ENCODE measurements around the gene IL27RA.
A peak's percentile ranks its signal among the peaks of the same experiment; 100 is the strongest.
"Not testable (repeated sequence)": the region's sequence is repeated elsewhere in the genome, so short reads cannot be mapped to it uniquely, and the experiment has no call there.

IL27RA gene

DNA sequence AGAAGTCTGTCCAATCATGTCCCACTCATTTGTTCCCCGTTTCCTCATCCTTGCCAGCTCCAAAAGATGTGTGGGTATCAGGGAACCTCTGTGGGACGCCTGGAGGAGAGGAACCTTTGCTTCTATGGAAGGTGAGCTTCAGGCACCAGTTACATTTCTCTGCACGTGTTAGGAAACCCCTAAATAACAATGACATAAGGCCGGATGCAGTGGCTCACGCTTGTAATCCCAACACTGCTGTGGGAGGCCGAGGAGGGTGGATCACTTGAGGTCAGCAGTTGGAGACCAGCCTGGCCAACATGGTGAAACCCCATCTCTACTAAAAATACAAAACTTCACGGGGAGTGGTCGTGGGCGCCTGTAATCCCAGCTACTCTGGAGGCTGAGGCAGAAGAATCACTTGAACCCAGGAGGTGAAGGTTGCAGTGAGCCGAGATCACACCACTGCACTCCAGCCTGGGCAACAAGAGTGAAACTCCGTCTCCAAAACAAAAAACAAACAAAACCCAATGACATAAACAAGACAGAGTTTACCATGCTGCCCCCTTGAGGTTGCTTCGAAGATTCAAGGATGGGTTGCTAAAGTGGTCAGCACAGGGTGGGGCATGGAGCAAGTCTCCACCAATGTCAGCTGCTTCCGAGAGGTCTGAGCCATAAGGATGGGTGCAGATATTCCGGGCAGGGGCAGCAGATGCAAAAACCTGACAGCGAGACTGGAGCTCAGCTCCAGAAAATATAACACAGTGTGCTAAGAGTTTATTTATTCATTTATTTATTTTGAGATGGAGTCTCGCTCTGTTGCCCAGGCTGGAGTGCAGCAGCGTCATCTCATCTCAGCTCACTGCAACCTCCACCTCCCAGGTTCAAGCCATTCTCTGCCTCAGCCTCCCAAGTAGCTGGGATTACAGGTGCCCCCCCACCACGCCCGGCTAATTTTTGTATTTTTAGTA is 11.4 kb downstream of the IL27RA start:
- not testable (repeated sequence) for H4K8ac ChIP-seq (ENCODE audit: low read depth, low read length); H3K23ac ChIP-seq (ENCODE audit: low read depth, low read length, poor library complexity); H3K4me3 ChIP-seq (ENCODE audit: low read length in 2 of 2); H3K79me1 ChIP-seq (ENCODE audit: low read depth, low read length); H3K9ac ChIP-seq (ENCODE audit: low read depth, low read length, poor library complexity); H3K27me3 ChIP-seq (ENCODE audit: control insufficient read depth in 3 of 3, insufficient read depth in 3 of 3, low read depth in 1 of 3, low read length in 3 of 3); H4K91ac ChIP-seq (ENCODE audit: low read depth, low read length, poor library complexity); H2AK5ac ChIP-seq (ENCODE audit: low read depth, low read length); H3K4me1 ChIP-seq (ENCODE audit: control insufficient read depth in 2 of 2, insufficient read depth in 1 of 2, low read depth in 1 of 2, low read length in 2 of 2); H3K4ac ChIP-seq (ENCODE audit: low read length); H2BK120ac ChIP-seq (ENCODE audit: low read depth, low read length); H2BK5ac ChIP-seq (ENCODE audit: low read length); H3K9me3 ChIP-seq (replicated peaks in 1 of 2; ENCODE audit: control insufficient read depth in 2 of 2, insufficient read depth in 1 of 2, low read depth in 1 of 2, low read length in 2 of 2); H3K14ac ChIP-seq (ENCODE audit: low read length); H3K27ac ChIP-seq (replicated peaks; ENCODE audit: low read length); H3K36me3 ChIP-seq (replicated peaks in 1 of 2; ENCODE audit: control insufficient read depth in 2 of 2, insufficient read depth in 2 of 2, low read length in 2 of 2); H3K4me2 ChIP-seq (ENCODE audit: insufficient read depth, low read length, poor library complexity, severe bottlenecking); H2BK12ac ChIP-seq (ENCODE audit: low read length); H2BK15ac ChIP-seq (ENCODE audit: low read length)
- peak overlapping the region; percentile 53 for H2AFZ ChIP-seq (ENCODE audit: low read length)
- no CpG with 5 or more reads among the region's 19 CpGs for WGBS, 2 donors (ENCODE audit: extremely low coverage in 2 of 2, insufficient read length in 2 of 2, insufficient replicate concordance in 1 of 2)
- peak; percentile 64 for DNase-seq (ENCODE audit: low spot score)
- H3K18ac ChIP-seq (ENCODE audit: low read length): peak overlapping the region; percentile 1

DNA sequence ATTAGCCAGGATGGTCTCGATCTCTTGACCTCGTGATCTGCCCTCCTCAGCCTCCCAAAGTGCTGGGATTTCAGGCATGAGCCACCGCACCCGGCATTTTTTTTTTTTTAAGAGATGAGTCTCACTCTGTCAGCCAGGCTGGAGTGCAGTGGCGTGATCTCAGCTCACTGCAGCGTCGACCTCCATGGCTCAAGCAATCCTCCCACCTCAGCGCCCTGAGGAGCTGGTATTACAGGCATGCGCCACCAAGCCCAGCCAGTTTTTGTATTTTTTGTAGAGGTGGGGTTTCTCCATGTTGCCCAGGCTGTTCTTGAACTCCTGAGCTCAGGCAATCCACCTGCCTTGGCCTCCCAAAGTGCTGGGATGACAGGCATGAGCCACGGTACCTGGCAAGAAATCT is 16.3 kb downstream of the IL27RA start:
- H2BK120ac ChIP-seq (ENCODE audit: low read depth, low read length); H3K27me3 ChIP-seq (ENCODE audit: control insufficient read depth in 3 of 3, insufficient read depth in 3 of 3, low read depth in 1 of 3, low read length in 3 of 3); H3K23ac ChIP-seq (ENCODE audit: low read depth, low read length, poor library complexity); H4K8ac ChIP-seq (ENCODE audit: low read depth, low read length); H3K4ac ChIP-seq (ENCODE audit: low read length); H3K36me3 ChIP-seq (replicated peaks in 1 of 2; ENCODE audit: control insufficient read depth in 2 of 2, insufficient read depth in 2 of 2, low read length in 2 of 2); H4K91ac ChIP-seq (ENCODE audit: low read depth, low read length, poor library complexity); H3K27ac ChIP-seq (replicated peaks; ENCODE audit: low read length); H2BK5ac ChIP-seq (ENCODE audit: low read length); H3K79me1 ChIP-seq (ENCODE audit: low read depth, low read length); H3K9me3 ChIP-seq (replicated peaks in 1 of 2; ENCODE audit: control insufficient read depth in 2 of 2, insufficient read depth in 1 of 2, low read depth in 1 of 2, low read length in 2 of 2); H2AFZ ChIP-seq (ENCODE audit: low read length); H3K9ac ChIP-seq (ENCODE audit: low read depth, low read length, poor library complexity); DNase-seq (ENCODE audit: low spot score); H3K18ac ChIP-seq (ENCODE audit: low read length); H3K4me3 ChIP-seq (ENCODE audit: low read length in 2 of 2); H2BK15ac ChIP-seq (ENCODE audit: low read length); H2AK5ac ChIP-seq (ENCODE audit: low read depth, low read length); H3K4me1 ChIP-seq (ENCODE audit: control insufficient read depth in 2 of 2, insufficient read depth in 1 of 2, low read depth in 1 of 2, low read length in 2 of 2); H3K4me2 ChIP-seq (ENCODE audit: insufficient read depth, low read length, poor library complexity, severe bottlenecking); H3K14ac ChIP-seq (ENCODE audit: low read length); H2BK12ac ChIP-seq (ENCODE audit: low read length): not testable (repeated sequence)
- no CpG with 5 or more reads among the region's 10 CpGs for WGBS, 2 donors (ENCODE audit: extremely low coverage in 2 of 2, insufficient read length in 2 of 2, insufficient replicate concordance in 1 of 2)

GRCh38 chr19:14048443-14049153 is 17.0 kb downstream of the IL27RA start:
- Histone ChIP-seq H2AK5ac (ENCODE audit: low read depth, low read length) (no peak overlapping the region), H2BK12ac (ENCODE audit: low read length) (no peak overlapping the region), H3K14ac (ENCODE audit: low read length) (no peak overlapping the region), H3K4me2 (ENCODE audit: insufficient read depth, low read length, poor library complexity, severe bottlenecking) (no peak overlapping the region), H2AFZ (ENCODE audit: low read length) (no peak overlapping the region), H3K27me3 (ENCODE audit: control insufficient read depth in 3 of 3, insufficient read depth in 3 of 3, low read depth in 1 of 3, low read length in 3 of 3) (no peaks in the 10 kb centered on the region), H4K8ac (ENCODE audit: low read depth, low read length) (no peak overlapping the region), H3K27ac (replicated peaks; ENCODE audit: low read length) (no peak overlapping the region), H2BK120ac (ENCODE audit: low read depth, low read length) (no peak overlapping the region), H3K9ac (ENCODE audit: low read depth, low read length, poor library complexity) (no peak overlapping the region), H3K79me1 (ENCODE audit: low read depth, low read length) (no peaks in the 10 kb centered on the region), H4K91ac (ENCODE audit: low read depth, low read length, poor library complexity) (no peak overlapping the region), H3K4ac (ENCODE audit: low read length) (no peak overlapping the region), H3K4me3 (ENCODE audit: low read length in 2 of 2) (no peak overlapping the region), H2BK15ac (ENCODE audit: low read length) (no peak overlapping the region), H2BK5ac (ENCODE audit: low read length) (no peak overlapping the region), H3K23ac (ENCODE audit: low read depth, low read length, poor library complexity) (no peak overlapping the region), H3K9me3 (replicated peaks in 1 of 2; ENCODE audit: control insufficient read depth in 2 of 2, insufficient read depth in 1 of 2, low read depth in 1 of 2, low read length in 2 of 2) (peaks cover 3 to 4% of the 10 kb centered on the region in 2 donors), H3K18ac (ENCODE audit: low read length) (no peak overlapping the region), H3K4me1 (ENCODE audit: control insufficient read depth in 2 of 2, insufficient read depth in 1 of 2, low read depth in 1 of 2, low read length in 2 of 2) (no peaks in the 10 kb centered on the region), H3K36me3 (replicated peaks in 1 of 2; ENCODE audit: control insufficient read depth in 2 of 2, insufficient read depth in 2 of 2, low read length in 2 of 2) (peaks cover 2 to 3% of the 10 kb centered on the region in 2 donors)
- peak; percentile 30 for DNase-seq (ENCODE audit: low spot score)
- no CpG with 5 or more reads among the region's 8 CpGs for WGBS, 2 donors (ENCODE audit: extremely low coverage in 2 of 2, insufficient read length in 2 of 2, insufficient replicate concordance in 1 of 2)

DNA sequence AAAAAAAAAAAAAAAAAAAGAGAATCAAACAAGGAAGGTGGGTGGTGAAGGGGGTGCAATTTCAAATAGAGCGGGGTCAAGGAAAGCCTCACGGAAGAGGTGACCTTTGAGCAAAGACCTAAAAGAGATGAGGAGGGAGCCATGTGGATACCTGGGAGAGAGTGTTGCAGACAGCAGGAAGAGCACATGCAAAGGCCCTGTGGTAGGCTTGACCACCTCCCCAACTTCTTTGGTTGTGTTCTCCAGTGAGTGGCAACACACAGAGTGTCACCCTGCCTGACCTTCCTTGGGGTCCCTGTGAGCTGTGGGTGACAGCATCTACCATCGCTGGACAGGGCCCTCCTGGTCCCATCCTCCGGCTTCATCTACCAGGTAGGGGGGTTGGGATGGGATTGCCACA is 18.9 kb downstream of the IL27RA start:
- Histone ChIP-seq H3K4me3 (ENCODE audit: low read length in 2 of 2) (no peak overlapping the region), H4K8ac (ENCODE audit: low read depth, low read length) (no peak overlapping the region), H3K9me3 (replicated peaks in 1 of 2; ENCODE audit: control insufficient read depth in 2 of 2, insufficient read depth in 1 of 2, low read depth in 1 of 2, low read length in 2 of 2) (peaks cover 3 to 4% of the 10 kb centered on the region in 2 donors), H2AFZ (ENCODE audit: low read length) (no peak overlapping the region), H2BK5ac (ENCODE audit: low read length) (no peak overlapping the region), H3K27me3 (ENCODE audit: control insufficient read depth in 3 of 3, insufficient read depth in 3 of 3, low read depth in 1 of 3, low read length in 3 of 3) (no peaks in the 10 kb centered on the region), H2BK15ac (ENCODE audit: low read length) (no peak overlapping the region), H4K91ac (ENCODE audit: low read depth, low read length, poor library complexity) (no peak overlapping the region), H2BK12ac (ENCODE audit: low read length) (no peak overlapping the region), H3K23ac (ENCODE audit: low read depth, low read length, poor library complexity) (no peak overlapping the region), H3K4me1 (ENCODE audit: control insufficient read depth in 2 of 2, insufficient read depth in 1 of 2, low read depth in 1 of 2, low read length in 2 of 2) (no peaks in the 10 kb centered on the region), H3K27ac (replicated peaks; ENCODE audit: low read length) (no peak overlapping the region), H3K9ac (ENCODE audit: low read depth, low read length, poor library complexity) (no peak overlapping the region), H2AK5ac (ENCODE audit: low read depth, low read length) (no peak overlapping the region), H3K18ac (ENCODE audit: low read length) (no peak overlapping the region), H2BK120ac (ENCODE audit: low read depth, low read length) (no peak overlapping the region), H3K4ac (ENCODE audit: low read length) (no peak overlapping the region), H3K14ac (ENCODE audit: low read length) (no peak overlapping the region), H3K4me2 (ENCODE audit: insufficient read depth, low read length, poor library complexity, severe bottlenecking) (no peak overlapping the region), H3K36me3 (replicated peaks in 1 of 2; ENCODE audit: control insufficient read depth in 2 of 2, insufficient read depth in 2 of 2, low read length in 2 of 2) (peaks cover 2 to 3% of the 10 kb centered on the region in 2 donors), H3K79me1 (ENCODE audit: low read depth, low read length) (no peaks in the 10 kb centered on the region)
- no CpG with 5 or more reads among the region's 4 CpGs for WGBS, 2 donors (ENCODE audit: extremely low coverage in 2 of 2, insufficient read length in 2 of 2, insufficient replicate concordance in 1 of 2)
- DNase-seq (ENCODE audit: low spot score): no peak
